ENCODE data around the gene PLA2G2F.

The PLA2G2F gene

GRCh38 chr1:20142001-20142710, 3.0 kb downstream of the PLA2G2F start:
- no peak for DNase-seq

GRCh38 chr1:20143318-20143717, 4.2 kb downstream of the PLA2G2F start:
- no peak for DNase-seq

- DNase-seq: no peak
These were observed 4.8 kb downstream of the PLA2G2F start for GRCh38 chr1:20143734-20144565.

- no peak for DNase-seq
These were observed 8.9 kb downstream of the PLA2G2F start for GRCh38 chr1:20147846-20148570.

GRCh38 chr1:20148571-20149500, 9.7 kb downstream of the PLA2G2F start:
- DNase-seq: no peak

GRCh38 chr1:20149601-20150325, 10.6 kb downstream of the PLA2G2F start:
- no peak for DNase-seq

- no peak for DNase-seq
These were observed 11.2 kb downstream of the PLA2G2F start for GRCh38 chr1:20150326-20150705.

- DNase-seq: no peak
These were observed 11.8 kb downstream of the PLA2G2F start for GRCh38 chr1:20150969-20151368.

- peak in 56 of 58 donors; percentile 27 to 84 (median 69) for DNase-seq
These were observed 12.9 kb downstream of the PLA2G2F start for GRCh38 chr1:20151906-20152598.

GRCh38 chr1:20152599-20152930, 13.4 kb downstream of the PLA2G2F start:
- no peak for DNase-seq

- peak in 53 of 58 donors; percentile 21 to 87 (median 62) for DNase-seq
These were observed 13.9 kb downstream of the PLA2G2F start for GRCh38 chr1:20153000-20153418.

GRCh38 chr1:20154301-20154831, 15.2 kb downstream of the PLA2G2F start:
- no peak for DNase-seq

- no peak for DNase-seq
These were observed 19.4 kb downstream of the PLA2G2F start for GRCh38 chr1:20158358-20159070.

GRCh38 chr1:20160034-20160433, 20.9 kb downstream of the PLA2G2F start:
- DNase-seq: no peak

- DNase-seq: peak in 20 of 58 donors; percentile 4 to 61 (median 32)
These were observed 25.6 kb downstream of the PLA2G2F start for GRCh38 chr1:20164694-20165202.

GRCh38 chr1:20165522-20165951, 26.4 kb downstream of the PLA2G2F start:
- DNase-seq: no peak

GRCh38 chr1:20166051-20166450, 26.9 kb downstream of the PLA2G2F start:
- peak in 28 of 58 donors; percentile 15 to 82 (median 36) for DNase-seq

- no peak for DNase-seq
These were observed 28.0 kb downstream of the PLA2G2F start for GRCh38 chr1:20167126-20167525.
